ENCODE measurements around the gene BFSP1. TPM values are rescaled to one million over a fixed set of nuclear protein-coding genes. Genes with fewer than 3 reads are reported as not detected.
A peak's percentile ranks its signal among the peaks of the same experiment; 100 is the strongest.

Gene BFSP1
- total RNA-seq, result 0.83 TPM
- long read RNA-seq, partial matches to known transcripts, result 1 of 2 reads
- long read RNA-seq, other reads (novel, unspliced or antisense), result 1 of 2 reads

DNA sequence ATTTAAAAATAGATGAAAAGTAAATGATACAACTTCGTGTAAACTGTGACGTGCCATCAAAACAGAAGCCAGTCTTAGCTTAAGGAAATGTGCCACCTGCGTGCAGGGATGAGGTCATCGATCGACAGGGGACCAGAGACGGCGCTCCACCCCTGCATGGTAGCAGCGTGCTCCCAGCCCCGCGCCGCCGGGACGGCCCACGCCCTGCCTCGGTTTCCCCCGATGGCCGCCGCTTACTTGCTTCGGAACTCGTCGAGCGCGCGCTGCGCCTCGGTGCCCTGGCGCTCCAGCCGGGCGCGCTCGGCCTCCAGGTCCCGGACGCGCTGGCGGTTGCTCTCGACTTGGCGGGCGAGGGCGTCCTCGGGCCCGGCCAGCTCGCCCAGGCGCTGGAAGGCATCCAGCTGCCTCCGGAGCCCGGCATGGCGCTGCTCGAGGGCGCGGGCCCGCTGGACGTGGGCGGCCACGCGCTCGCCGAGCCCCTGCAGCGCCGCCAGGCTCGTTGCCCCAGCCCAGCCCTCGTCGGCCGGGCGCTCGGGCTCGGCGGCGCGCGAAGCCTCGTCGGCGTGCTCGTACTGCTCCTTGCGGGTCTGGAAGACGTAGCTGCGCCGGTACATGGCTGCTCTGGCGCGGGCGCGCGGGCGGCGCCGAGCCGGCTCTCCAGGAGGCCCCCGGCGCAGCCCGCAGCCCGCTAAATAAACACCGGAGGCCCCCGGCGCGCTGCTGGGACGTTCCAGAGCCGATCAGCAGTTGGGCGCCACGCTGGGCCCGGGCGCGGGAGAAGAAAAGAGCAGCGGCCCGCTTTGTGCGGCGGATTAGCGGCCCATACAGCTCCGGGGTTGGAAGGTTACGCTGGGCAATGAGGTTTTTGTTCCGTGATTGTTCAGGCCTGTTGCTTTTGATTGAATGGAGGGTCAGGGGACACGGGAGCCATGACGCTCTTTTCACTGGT is at the start of gene BFSP1:
Gene BFSP1 (minus strand): TSS at position 664 of the 949 bp plus-strand sequence. CDS start 50 bp downstream, at position 614.
- no peak for DNase-seq (ENCODE audit: low spot score)
- intact Hi-C loops (cut with DNase I), result loop anchor here (10.0 kb wide), 2 partner anchors 404 to 464 kb away; no protein-coding TSS in a partner anchor

DNA sequence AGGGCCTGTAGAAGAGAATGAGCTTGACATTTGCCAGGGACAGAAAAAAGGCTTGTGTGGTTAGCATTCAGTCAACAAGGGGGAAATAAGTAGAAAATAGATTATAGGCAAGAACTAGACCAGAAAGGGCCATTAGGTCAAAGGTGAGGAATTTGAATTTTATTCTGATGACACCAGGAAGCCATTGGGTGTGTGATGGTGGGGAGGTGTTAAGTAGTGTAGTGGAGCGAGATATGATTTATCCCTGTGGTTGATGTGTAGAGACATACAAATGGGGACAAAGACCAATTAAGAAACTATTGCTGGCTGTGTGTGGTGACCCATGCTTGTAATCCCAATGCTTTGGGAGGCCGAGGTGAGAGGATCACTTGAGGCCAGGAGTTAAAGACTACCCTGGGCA is 49.7 kb upstream of the BFSP1 start:
- intact Hi-C loops (cut with DNase I), result no loop called here

DNA sequence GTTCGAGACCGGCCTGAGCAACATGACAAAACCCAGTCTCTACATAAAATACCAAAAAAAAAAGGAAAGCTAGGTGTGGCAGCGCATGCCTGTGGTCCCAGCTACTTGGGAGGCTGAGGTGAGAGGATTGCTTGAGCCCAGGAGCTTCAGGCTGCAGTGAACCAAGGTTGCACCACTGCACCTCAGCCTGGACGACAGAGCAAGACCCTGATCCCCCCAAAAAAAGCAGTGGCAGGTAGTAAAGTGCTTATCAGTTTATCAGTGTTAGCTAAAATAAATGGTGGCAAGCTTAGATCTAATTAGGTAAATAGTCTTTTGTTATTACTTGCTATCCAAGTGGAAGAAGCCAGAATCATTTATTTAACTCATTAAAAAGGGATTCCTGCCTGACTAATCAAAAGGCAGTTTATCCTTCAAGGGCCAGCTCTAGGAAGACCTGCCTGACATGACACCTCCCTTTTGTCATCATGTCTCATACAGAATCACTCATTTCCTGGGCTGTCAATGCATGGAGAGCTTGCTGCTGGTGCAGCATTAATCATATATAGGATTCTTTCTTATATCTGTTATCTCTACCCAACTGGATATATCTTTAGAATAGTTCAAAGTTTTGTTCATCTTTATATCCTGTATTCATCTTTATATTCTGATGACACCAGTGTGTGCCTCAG is 48.3 kb upstream of the BFSP1 start:
- intact Hi-C loops (cut with DNase I), result no loop called here
- DNase-seq (ENCODE audit: low spot score), result no peak

More for the DNA sequence above, 49.7 kb upstream of the BFSP1 start:
- DNase-seq (ENCODE audit: low spot score), result no peak

DNA sequence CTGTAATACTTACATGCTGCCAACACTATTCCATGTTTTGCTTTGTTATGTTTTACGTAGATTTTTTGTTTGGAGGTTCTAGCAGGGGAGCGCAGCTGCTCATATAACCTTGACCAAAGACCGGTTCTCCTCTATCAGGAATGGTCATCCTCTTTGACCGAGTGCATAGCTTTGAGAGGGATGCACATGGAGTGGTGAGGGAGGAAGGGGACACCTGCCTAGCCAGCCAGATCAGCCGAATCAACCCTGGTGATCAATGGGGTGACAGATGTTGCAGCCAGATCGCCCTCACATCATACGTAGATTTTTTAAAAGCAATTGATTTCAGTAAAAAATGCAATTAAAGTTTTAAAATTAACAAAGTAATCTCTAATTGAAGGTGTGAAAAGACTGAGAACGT is 45.0 kb upstream of the BFSP1 start:
- no peak for DNase-seq (ENCODE audit: low spot score)
- intact Hi-C loops (cut with DNase I), result no loop called here

DNA sequence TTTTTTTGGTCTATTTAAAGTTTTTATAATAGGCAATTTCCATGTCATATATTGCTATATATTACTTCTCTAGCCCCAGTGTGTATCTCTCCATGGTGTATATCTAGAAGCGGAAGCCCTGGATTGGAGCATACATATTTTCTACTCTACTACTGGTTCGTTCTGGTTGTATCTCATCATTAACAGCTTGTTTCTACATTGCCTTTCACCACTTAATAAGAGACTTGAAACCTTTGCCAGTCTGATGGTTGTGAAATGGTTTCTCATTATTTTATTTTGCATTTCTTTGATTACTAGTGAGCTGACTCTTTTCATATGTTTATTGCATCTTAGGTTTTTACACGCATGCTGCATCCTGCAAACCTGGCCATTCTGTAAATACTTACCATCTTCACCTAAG is 42.3 kb upstream of the BFSP1 start:
- DNase-seq (ENCODE audit: low spot score), result no peak
- intact Hi-C loops (cut with DNase I), result loop anchor here (5.0 kb wide), 1 partner anchor 39 kb away; no protein-coding TSS in a partner anchor

DNA sequence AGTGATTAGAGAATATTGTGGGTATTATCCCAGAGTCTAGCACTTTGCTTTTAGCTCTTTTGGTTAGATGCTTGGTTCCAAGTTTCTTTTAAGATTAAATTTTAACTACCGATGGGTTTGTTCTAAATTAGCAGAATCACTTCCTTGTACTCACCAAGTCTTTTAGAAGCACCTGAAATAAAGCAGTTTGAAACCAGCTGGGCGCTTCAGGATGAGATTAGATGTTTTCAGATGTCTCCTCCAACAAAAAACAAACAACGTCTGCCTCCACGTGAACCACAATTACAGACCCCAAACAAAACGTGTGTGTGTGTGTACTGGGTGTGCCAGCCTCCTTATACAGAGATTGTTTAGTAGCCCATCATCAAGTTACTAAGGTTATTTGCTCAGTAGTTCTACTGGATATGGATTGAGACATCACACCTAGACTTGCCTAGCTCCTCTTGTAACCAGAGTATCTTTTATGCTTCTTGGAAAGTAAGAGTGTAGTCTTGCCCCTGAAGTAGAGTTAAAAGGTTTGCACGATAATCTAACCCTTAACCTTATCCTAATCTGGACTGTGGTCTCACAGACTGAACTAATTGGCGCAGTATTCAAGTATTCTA is 41.0 kb upstream of the BFSP1 start:
- intact Hi-C loops (cut with DNase I), result loop anchor here (5.0 kb wide), 1 partner anchor 40 kb away; no protein-coding TSS in a partner anchor
- DNase-seq (ENCODE audit: low spot score), result no peak

DNA sequence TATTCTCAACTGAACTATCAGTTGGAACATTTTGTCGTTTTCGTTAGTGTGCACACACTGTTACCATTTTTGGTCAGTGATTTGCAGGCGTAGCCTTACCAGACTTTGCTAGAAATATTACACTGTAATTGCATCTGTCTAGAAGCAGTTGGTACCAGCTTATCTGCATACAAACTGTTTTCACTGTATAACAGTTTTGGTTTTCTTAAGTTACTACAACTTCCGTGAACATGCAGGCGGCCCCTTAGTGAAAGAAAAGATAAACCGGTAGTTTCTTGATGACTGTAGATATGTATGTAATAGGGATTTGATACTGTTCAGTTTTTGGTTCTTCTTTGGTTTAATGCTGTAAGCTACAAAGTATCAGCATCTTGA is 40.0 kb upstream of the BFSP1 start:
- intact Hi-C loops (cut with DNase I), result loop anchor here (5.0 kb wide), 1 partner anchor 41 kb away; no protein-coding TSS in a partner anchor
- no peak for DNase-seq (ENCODE audit: low spot score)

DNA sequence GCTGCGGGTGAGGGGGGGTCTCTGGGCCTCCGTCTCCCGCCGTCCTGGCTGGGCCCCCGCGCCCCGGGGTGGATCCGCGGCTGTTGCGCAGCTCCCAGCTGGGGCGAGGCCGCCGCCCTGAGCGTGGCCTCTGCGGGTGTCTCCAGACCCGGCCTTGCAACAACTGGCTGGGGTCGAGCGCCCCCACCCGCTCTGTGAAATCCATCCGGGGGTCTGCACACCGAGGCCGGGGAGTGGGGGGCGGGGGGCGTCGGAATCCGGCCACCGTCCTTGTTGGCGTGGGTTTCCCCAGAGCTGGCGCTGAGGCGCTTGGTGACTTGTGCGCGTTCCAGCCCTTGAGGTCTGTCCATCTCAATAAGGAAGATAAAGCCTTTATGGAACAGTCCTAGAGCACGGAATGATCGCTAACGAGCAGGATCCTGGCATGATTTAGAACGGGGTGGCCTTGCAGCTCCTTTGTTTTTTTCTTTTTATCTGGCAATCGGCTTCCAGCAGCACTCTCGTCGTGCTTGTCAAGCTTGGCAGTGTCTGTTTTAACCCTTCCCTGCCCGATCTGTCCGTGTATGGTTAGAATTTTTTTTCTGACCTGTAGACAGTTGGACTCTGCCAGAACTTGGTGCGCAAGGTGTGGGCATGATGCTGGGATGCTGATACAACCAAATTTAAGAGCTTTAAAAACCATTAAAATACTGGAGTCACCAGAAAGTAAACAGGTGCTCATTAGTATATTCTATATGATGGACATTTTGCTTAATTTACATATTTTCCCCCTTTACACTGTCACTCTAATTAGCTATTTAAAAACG is 39.4 kb upstream of the BFSP1 start:
- intact Hi-C loops (cut with DNase I), result loop anchor here (5.0 kb wide), 1 partner anchor 42 kb away; no protein-coding TSS in a partner anchor

DNA sequence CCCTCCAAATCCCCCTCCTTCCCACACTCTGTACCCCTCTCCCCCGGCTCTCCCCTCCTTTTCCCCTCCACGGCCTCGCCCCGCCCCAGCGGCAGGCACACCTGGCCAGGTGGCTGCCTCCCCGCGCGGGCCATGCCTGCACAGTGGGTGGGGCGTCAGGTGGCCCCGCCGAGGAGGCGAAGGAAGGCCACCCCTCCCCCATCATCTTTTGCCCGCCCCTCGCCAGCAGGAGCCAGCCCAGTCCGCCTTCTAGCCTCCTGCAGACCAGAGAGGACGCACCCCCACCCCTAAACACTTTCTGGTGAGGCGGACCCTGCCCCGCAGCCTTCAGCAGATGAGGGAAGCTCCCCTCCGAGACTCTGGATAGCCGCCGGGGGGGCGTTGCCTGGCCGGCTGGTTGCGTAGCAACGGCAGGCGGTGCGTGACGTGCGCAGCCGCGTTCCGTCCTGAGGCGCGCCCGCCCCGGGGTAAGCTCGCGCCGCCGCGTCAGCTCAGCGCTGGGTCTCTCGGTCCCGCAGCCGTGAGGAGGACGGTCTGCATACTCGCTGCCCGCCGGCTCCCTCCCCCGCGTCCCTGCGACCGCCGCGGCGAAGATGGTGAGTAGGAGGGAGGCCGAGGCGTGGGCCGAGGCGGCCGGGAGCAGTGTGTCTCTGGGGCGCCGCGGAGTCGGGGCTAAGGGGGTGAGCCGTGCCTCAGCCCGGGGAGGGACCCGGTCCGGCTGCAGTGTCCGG is 38.6 kb upstream of the BFSP1 start, which contains the start of gene DSTN:
Gene DSTN (plus strand): TSS at position 460 of the 731 bp plus-strand sequence. CDS start 134 bp downstream, at position 594.
- intact Hi-C loops (cut with DNase I), result loop anchor here (2.0 to 5.0 kb wide), 2 partner anchors 27 to 43 kb away; no protein-coding TSS in a partner anchor

More for the DNA sequence above, 39.4 kb upstream of the BFSP1 start:
- peak; percentile 78 for DNase-seq (ENCODE audit: low spot score)

DNA sequence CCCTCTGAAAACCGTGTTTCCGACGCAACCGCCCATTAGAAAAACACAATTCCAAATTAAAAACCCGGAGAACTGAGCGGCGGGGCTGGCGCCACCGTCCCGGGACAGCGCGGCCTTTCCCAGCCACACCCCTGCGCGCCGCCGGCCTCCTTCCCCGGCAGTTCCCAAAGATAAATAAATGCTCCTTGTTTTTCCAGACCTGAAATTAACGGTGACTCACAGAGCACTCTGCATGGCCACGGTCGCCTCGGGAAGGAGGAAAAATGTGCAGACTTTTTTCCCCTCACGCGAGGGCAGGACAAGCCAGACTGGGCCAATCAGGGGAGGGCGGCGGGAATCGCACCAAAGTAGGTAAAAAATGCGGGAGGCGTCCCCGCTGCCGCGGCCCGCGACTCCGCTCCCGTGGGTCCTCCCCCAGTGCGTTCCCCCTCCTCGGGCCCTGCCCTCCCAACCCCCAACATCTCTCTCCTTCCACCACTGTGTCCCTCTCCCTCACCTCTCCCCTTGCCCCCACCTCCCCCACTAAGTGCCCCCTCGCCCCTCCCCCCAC is 37.9 kb upstream of the BFSP1 start:
- peak; percentile 92 for DNase-seq (ENCODE audit: low spot score)
- intact Hi-C loops (cut with DNase I), result loop anchor here (2.0 kb wide), 1 partner anchor 26 kb away; no protein-coding TSS in a partner anchor

More for the DNA sequence above, 38.6 kb upstream of the BFSP1 start, which contains the start of gene DSTN:
- peak; percentile 97 for DNase-seq (ENCODE audit: low spot score)

DNA sequence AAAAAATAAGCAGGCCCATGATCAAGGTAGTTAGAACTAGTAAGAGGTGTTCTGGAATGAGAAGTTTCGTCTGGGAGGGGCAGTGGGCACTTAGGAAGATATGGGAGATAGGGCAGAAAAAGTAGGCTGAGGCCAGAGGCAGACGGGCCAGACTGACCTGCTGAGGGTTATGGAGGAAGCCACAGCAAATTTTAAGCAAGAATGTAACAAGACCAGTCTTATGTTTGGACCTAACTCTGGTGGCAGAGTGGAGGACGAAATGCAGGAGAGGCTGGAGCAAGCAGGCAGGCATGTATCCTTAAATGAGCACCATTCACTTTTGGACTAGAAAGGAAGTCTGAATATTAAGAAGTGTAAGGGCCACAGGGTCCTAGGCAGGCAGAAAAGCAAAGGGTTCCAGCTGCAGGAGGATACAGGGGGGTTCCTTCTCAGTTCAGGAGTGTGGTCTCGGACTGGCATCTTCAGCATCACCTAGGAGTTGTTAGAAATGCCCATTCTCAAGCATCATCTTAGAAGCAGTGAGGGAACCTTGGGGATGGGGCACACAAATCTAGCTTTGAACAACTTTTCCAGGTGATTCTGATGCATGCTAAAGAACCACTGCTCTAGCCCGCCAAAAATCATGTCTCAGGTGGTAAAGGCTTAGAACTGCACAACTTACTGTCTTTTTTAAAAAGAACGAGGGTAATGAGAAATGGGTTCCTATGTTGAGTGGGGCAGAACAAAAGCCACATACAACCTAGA is 37.0 kb upstream of the BFSP1 start:
- no peak for DNase-seq (ENCODE audit: low spot score)
- intact Hi-C loops (cut with DNase I), result loop anchor here (2.0 kb wide), 1 partner anchor 25 kb away; no protein-coding TSS in a partner anchor

DNA sequence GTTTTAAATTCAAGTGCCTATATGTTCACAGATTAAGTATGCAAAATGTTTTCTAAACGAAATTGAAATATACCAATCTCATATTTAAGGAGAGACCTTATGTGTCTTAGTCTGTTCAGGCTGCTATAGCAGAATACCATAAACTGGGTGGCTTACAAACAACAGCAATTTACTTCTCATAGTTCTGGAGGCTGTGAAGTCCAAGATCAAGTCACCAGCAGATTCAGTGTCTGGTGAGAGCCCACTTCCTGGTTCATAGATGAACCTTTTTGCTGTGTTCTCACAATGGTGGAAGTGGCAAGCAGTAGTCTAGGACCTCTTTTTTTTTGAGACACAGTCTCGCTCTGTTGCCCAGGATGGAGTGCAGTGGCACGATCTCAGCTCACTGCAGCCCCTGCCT is 35.2 kb upstream of the BFSP1 start:
- intact Hi-C loops (cut with DNase I), result no loop called here
- no peak for DNase-seq (ENCODE audit: low spot score)

DNA sequence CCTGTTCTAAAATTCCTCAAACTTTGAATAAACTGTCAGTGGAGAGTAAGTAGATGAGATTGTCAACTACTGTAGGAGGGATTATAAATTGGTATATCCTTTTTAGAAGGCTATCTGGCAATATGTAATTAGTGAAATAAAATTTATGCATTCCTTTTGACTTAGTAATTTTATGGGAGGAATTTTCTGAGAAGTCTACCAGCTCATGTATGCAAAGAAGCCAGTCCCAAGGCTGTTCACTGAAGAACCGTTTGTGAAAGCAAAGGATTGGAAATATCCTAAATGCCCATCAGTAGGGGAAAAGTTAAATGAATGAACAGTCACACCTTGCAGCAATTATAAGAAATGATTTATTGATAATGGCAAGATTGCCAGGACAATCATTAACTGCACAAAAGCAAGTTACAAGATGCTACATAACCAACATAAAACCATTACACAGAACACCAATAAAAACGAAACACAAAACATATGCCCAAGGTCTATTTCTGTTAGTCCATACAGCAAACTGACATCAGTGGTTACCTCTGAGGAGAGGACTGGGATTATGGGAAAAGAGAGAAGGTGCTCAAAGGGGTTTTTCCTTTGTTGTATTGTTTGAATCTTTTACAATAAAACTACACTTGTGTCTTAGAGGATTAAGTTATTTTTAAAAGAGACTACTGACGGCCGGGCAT is 34.1 kb upstream of the BFSP1 start:
- intact Hi-C loops (cut with DNase I), result no loop called here
- no peak for DNase-seq (ENCODE audit: low spot score)

DNA sequence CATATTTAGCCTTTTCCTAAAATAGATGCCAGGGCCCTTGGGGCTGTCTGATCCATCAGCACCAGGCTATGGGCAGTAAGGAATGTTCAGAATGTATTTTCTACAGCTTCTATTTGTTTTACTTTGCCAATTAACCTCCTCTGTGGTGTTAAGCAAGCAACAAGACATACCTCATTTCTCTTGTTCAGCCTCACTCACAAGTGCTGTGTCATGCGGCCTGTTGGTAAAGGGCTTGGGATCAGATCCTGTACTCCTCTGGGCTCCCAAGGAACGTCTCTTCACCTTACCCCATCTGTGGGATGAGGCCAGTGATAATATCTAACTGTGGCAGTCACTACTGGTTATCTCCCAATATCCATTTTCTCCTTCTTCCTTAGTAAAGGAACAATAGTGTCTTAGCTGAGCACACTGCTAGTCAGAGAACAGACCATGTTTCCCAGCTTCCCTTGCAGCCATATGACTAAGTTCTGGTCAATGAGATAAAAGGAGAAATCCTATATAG is 31.7 kb upstream of the BFSP1 start:
- DNase-seq (ENCODE audit: low spot score), result no peak
- intact Hi-C loops (cut with DNase I), result no loop called here

DNA sequence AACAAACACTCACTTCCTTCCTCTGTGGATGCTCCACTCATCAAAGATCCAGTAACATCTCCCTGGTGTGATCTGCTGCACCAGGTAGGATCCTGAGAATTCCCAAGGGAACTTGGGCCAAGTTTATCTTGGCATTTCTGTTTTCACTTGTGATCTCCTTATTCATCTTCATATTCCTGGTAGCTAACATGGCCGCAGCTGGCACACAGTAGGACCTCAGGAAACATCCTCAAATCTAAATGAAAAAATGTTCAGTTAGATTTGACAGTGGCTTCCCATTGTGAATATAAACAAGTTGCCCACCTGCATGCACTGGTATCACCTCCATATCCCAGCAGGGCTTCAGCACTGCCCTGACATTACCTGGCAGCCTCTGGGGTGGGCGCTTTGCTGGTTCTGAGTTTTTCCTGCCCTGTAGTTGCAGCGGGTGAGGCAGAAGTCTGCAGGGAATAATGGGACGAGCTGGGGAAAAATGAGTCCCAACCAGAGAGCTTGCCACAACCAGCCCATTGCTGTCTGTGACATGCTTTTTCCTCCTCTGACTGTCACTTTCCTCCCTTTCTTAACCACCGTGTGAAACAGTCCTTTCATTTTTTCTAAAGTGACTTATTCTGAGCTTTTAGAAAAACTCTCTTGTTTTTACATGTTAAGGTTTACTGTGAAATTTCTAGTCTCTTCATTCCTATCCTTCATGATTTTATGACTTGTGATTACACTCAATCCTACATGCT is 29.3 kb upstream of the BFSP1 start:
- no peak for DNase-seq (ENCODE audit: low spot score)
- intact Hi-C loops (cut with DNase I), result no loop called here

DNA sequence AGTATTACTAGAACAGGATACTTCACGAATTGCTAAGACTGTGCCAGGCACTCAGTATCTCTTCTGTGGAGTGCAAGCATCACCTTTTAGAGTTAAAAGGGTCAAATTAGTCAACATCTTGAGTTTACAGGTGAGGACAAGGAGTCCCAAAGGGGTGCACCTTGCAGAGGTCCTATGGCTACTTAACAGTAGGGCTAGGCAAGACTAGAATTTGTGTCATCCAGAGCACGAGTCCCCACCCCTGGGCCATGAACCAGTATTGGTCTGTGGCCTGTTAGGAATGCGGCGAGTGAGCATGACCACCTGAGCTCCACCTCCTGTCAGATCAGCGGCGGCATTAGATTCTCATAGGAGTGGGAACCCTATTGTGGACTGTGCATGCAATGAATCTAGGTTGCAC is 28.2 kb upstream of the BFSP1 start:
- no peak for DNase-seq (ENCODE audit: low spot score)
- intact Hi-C loops (cut with DNase I), result no loop called here

Measured in cardiac septum (tissue), 1 donor.